NB4 (cell line): ENCODE data around the gene DTNB.

ENCODE experiments used
- POLR2A ChIP-seq: IDR thresholded peaks from 2 replicates; pipeline ENCODE4 v1.6.1; 2011; ENCODE audit warnings: mild to moderate bottlenecking; ENCODE audit not compliant: insufficient read length; ENCODE audit errors: extremely low read depth
- TF ChIP-seq, protein P1 (sequence below): IDR thresholded peaks from one replicate; pipeline ENCODE4 v1.5.1; 2012; ENCODE audit warnings: low read depth, low read length

DNA sequence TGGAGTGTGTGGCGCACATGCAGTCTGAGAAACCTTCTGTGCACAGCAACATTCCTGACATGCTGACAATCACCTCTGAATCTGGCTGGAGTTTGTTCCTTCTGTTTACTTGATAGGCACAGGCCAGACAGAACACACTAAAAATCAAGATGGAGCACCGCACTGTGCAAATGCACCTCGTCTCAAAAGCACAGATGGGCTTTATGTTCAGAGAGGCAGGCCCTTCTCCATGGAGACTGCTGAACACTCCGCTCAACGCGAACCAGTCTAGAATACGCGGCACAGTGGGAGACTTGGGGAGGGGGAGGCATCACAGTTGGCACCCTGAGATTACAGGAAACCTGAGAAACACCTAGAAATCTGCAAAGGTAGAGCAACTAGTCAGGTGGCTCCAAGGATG is 273.2 kb downstream of the DTNB start:
- TF ChIP-seq, protein P1, sequence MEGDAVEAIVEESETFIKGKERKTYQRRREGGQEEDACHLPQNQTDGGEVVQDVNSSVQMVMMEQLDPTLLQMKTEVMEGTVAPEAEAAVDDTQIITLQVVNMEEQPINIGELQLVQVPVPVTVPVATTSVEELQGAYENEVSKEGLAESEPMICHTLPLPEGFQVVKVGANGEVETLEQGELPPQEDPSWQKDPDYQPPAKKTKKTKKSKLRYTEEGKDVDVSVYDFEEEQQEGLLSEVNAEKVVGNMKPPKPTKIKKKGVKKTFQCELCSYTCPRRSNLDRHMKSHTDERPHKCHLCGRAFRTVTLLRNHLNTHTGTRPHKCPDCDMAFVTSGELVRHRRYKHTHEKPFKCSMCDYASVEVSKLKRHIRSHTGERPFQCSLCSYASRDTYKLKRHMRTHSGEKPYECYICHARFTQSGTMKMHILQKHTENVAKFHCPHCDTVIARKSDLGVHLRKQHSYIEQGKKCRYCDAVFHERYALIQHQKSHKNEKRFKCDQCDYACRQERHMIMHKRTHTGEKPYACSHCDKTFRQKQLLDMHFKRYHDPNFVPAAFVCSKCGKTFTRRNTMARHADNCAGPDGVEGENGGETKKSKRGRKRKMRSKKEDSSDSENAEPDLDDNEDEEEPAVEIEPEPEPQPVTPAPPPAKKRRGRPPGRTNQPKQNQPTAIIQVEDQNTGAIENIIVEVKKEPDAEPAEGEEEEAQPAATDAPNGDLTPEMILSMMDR, result no peak
- TF ChIP-seq POLR2A, result no peak
